Forelimb muscle (tissue), 1 donor: Measurements from ENCODE around the gene TSEN2. TPM values are rescaled to one million over a fixed set of nuclear protein-coding genes. Genes with fewer than 3 reads are reported as not detected.
"Not testable (repeated sequence)": the region's sequence is repeated elsewhere in the genome, so short reads cannot be mapped to it uniquely, and the experiment has no call there.

Experiments used
- DNase-seq: peaks from one replicate; pipeline ENCODE4 v3.0.0-alpha.2; 2013; ENCODE audit warnings: low read depth
- polyA plus RNA-seq: library from polyadenylated mRNA; unstranded; fragments of 120-200 nt; gene quantifications from one replicate; pipeline ENCODE4 v1.2.1, GENCODE V29; 2013; ENCODE audit not compliant: insufficient read length

TSEN2 gene
- polyA plus RNA-seq, 1 donor = 14.1 TPM

GRCh38 chr3:12471241-12471640, 13.0 kb upstream of the TSEN2 start:
- DNase-seq = no peak

GRCh38 chr3:12472000-12472610, 12.2 kb upstream of the TSEN2 start:
- DNase-seq = no peak

GRCh38 chr3:12472796-12473195, 11.5 kb upstream of the TSEN2 start:
- DNase-seq = no peak

- DNase-seq = no peak
These were observed 10.8 kb upstream of the TSEN2 start for GRCh38 chr3:12473511-12473910.

- no peak for DNase-seq
These were observed 7.9 kb upstream of the TSEN2 start for GRCh38 chr3:12476238-12476897.

GRCh38 chr3:12477256-12477655, 7.0 kb upstream of the TSEN2 start:
- no peak for DNase-seq

GRCh38 chr3:12478326-12478725, 6.0 kb upstream of the TSEN2 start:
- DNase-seq = no peak

- DNase-seq = not testable (repeated sequence)
These were observed 5.1 kb upstream of the TSEN2 start for GRCh38 chr3:12479198-12479597.

- DNase-seq = peak; percentile 32
These were observed 4.3 kb upstream of the TSEN2 start for GRCh38 chr3:12479919-12480427.

GRCh38 chr3:12483410-12483809, 870 bp upstream of the TSEN2 start:
- DNase-seq = no peak

GRCh38 chr3:12483872-12484197, 445 bp upstream of the TSEN2 start:
- no peak for DNase-seq

GRCh38 chr3:12484983-12485327, 675 bp downstream of the TSEN2 start:
- no peak for DNase-seq

GRCh38 chr3:12486001-12486400, 1.7 kb downstream of the TSEN2 start:
- no peak for DNase-seq

GRCh38 chr3:12486916-12487315, 2.6 kb downstream of the TSEN2 start:
- DNase-seq = no peak

GRCh38 chr3:12487336-12487735, 3.1 kb downstream of the TSEN2 start:
- DNase-seq = no peak

- DNase-seq = no peak
These were observed 3.5 kb downstream of the TSEN2 start for GRCh38 chr3:12487786-12488185.

- no peak for DNase-seq
These were observed 5.1 kb downstream of the TSEN2 start for GRCh38 chr3:12489368-12489767.

- DNase-seq = no peak
These were observed 5.6 kb downstream of the TSEN2 start for GRCh38 chr3:12489832-12490231.

GRCh38 chr3:12490547-12490946, 6.3 kb downstream of the TSEN2 start:
- DNase-seq = no peak

- no peak for DNase-seq
These were observed 11.6 kb downstream of the TSEN2 start for GRCh38 chr3:12495749-12496452.

GRCh38 chr3:12496453-12496761, 12.1 kb downstream of the TSEN2 start:
- DNase-seq = no peak

- DNase-seq = no peak
These were observed 15.2 kb downstream of the TSEN2 start for GRCh38 chr3:12499474-12499873.

GRCh38 chr3:12501360-12502020, 17.2 kb downstream of the TSEN2 start:
- DNase-seq = no peak
